HL-60/S4 treated with retinoic acid at 250 ng/mL for 4 days and 3 days (cell line): ENCODE results near the gene FAM124B.
"Not testable (repeated sequence)": the region's sequence is repeated elsewhere in the genome, so short reads cannot be mapped to it uniquely, and the experiment has no call there.

Experiments
- in situ Hi-C: fragments of 300-500 bp; cut with MboI; formaldehyde crosslinking; loops from 2 replicates; pipeline ENCODE4 v1.7.0; 2022; ENCODE audit warnings: low sequenced_read_pairs

Gene FAM124B

DNA sequence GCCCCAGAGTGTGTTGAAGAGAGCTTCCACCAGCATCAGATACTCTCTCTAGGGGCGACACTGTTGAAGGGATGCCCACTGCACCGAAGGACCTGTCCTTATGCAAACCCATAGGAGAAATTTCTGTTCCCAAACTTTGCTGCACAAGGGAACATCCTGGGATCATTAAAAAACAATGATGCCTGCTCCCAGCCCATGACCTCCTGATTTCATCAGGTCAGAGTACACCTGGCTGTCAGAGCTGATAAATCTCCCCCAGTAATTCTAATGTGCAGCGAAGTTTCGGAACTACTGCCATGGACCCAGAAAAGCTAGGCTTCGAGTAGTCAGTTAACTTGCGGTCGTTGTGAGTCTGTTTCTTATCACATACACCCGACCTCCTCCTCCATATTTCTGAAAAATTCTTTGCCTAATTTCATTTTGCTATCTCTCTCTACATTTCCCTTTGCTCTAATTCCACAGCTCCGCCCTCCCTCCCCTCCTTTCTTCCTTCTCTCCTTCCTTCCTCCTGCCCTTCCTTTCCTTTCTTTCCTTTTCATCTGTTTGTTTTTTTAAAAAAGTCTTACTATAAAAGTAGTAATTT, 18.8 kb downstream of the FAM124B start:
- in situ Hi-C loops, result no loop called here

DNA sequence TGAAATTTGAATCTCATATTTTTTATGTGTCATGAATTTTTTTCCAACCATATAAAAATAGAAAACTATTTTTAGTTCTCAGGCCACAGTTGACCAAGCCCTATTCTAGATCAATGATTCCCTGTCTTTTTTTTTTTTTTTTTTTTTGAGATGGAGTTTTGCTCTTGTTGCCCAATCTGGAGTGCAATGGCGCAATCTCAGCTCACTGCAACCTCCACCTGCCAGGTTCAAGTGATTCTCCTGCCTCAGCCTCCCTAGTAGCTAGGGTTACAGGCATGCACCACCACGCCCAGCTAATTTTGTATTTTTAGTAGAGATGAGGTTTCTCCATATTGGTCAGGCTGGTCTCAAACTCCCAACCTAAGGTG, 19.6 kb downstream of the FAM124B start:
- in situ Hi-C loops, result not testable (repeated sequence)

DNA sequence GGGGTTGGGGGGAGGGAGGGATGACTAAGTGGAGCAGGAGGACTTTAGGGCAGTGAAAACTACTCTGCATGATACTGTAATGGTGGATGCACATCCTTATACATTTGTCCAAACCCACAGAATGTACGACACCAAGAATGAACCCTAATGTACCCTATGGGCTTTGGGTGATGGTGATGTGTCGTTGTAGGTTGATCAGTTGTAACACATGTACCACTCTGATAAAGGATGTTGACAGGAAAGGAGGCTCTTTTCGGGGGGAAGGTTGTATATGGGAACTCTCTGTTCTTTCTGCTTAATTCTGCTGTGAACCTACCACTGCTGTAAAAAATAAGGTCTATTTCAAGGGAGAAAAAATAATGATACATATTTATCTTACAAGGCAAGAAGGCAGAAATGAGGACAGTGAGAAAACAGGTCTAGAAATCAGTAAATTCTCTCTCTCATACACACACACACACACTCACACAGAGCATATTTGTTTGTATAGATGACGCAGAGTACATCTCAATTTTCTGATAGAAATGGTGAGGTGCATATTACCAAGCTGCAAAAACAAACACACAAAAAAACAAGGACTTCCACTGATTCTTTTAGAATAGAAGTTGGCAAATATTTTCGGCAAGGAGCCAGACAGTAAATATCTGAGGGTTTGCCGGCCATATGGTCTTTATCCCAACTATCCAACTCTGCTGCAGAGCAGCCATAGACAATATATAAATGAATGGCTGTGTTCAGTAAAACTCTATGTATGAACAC, 20.2 kb downstream of the FAM124B start:
- in situ Hi-C loops, result no loop called here

DNA sequence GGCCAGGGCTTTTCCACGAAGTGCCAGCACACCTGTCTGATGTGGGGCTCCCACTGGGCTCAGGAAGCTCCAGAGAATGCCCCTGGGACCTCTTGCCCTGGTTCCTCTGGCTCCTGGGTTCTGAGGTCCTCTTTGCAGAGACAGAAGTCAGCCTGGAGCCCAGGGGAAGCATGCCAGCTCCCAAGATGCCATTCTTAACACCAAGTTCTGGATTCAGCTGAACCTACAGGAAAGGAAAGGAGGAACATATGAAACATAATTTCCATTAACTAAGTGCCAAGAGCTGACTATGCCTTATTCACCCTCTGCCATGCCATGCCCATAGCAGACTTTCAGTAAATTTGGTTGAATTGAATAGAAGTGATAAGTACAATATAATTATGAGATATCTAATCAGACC, 21.9 kb downstream of the FAM124B start:
- in situ Hi-C loops, result loop anchor here (10.0 kb wide), 1 partner anchor 65 kb away; no protein-coding TSS in a partner anchor

DNA sequence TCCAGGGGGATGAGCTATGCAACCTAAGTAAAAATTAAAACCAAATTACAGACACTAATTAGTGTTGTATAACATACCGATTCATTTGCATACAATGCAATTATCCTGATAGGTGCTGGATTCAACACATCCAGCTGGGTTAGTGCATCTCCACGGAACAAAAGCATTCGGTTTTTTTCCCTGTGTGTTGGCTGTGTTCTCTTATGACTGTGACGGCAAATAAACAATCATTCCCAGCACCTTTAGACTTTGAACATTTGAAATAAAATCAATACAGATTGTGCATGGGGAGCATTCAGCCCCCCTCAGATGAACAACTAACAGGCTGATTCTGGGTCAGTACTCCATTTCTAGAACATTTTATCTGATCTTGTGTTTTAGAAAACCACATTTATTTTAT, 22.7 kb downstream of the FAM124B start:
- in situ Hi-C loops, result loop anchor here (10.0 kb wide), 1 partner anchor 66 kb away; no protein-coding TSS in a partner anchor

DNA sequence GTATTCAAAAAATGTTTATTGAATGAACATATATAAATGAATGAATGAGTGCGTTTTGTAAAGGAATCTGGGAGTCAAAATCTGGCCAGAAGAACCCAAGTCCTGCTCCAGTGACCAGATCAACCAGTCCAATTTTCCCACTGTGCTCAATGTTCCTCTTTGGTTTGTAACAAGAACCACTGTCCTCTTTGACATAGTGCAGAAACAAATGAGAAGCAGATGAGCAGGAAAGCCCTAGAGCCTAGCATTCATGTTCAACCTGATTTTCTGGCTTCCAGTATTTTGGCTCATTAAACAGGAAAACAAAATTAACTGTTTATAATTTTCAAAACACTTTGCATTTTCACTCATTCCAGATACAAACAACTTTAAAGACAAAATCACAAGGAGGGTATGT, 23.2 kb downstream of the FAM124B start:
- in situ Hi-C loops, result loop anchor here (10.0 kb wide), 1 partner anchor 66 kb away; no protein-coding TSS in a partner anchor

DNA sequence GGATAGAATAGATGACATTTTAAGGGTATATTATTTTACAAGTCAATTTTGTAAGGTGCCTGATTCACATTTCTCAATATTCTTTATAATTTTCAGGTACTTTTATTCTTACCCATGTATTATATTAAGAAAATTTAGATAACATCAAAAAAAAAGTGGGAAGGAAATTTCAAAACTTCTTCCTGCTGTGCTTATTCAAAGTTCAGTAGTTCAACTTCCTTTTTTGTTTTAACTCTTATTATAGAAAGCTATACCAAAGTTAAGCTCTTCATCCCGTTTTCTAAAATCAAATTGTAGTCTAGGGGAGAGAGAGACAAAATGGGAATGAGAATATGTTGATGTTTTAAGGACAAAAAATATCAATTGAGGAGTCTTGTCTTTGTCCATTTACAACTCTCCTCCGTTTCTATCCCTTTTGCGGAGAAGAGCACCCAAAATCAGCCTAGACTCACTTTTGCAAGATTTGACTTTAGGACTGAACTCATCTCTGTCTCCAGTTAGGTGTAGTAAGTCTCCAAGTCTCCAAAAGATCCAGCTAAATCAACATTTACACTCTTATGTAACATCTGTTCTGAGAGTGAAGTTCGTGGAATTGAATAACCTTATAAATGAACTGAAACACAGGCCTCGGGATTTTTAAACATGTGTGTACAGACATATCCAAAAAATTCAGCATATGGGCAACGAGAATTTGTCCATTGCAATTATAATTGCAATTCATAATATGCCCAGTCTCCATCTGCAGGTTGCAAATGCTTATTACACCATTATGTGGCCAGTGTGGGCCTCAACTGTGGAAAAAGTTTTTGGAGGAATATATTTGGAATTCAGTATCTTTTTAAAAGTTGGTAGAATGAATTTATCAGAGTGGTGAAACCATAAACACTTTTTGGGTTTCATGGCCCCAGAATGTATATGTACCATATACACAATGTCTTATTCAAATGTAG, 23.9 kb downstream of the FAM124B start:
- in situ Hi-C loops, result loop anchor here (10.0 kb wide), 1 partner anchor 67 kb away; no protein-coding TSS in a partner anchor

DNA sequence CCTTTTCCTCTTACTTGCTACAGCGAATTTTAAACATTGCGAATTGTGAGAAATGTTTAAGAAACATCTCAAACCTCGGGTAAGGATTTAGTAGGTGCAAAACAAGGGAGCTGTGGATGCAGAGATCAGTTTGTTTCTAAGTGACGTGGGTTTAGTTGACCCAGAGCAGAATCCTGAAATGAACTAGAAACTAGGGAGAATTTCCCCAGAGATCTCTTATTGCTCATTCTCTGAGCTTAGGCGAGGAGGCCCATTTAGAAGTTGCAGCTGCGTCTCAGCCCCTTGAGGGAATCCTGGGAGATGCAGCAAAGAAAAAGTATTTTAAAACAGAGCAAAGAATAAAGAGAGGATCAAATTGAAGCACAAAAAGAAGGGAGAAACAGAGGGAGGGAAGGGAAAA, 29.3 kb downstream of the FAM124B start:
- in situ Hi-C loops, result loop anchor here (10.0 to 25.0 kb wide), 3 partner anchors 72 to 640 kb away; no protein-coding TSS in a partner anchor

DNA sequence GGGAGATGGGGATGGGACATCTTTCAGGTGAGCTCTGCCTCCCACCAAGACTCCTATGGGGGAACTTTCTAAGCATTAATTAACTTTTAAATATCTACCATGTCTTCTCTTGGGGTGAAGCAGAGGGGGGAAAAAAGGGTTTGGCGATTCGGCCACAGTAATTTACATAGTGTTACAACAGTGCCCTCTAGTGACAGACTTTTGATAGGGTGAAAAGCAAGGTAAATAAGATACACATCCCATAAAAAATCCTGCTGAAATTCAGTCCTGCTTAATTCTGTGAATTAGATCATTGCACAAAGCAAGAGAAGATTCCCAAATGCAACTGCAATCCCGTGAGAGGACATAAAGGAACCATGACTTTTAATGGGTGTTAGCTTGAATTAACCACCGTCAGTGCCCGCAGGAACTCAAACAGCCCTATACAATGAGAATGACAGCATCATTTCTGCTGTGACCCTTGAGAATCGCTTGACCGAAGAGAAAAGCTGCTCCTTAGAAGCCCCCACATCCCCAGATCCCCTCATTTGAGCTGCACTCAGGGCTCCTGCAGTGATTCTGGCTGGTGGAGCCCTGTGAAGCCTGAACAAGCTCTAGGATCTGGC, 32.8 kb downstream of the FAM124B start:
- in situ Hi-C loops, result loop anchor here (10.0 to 25.0 kb wide), 3 partner anchors 276 to 643 kb away; no protein-coding TSS in a partner anchor

DNA sequence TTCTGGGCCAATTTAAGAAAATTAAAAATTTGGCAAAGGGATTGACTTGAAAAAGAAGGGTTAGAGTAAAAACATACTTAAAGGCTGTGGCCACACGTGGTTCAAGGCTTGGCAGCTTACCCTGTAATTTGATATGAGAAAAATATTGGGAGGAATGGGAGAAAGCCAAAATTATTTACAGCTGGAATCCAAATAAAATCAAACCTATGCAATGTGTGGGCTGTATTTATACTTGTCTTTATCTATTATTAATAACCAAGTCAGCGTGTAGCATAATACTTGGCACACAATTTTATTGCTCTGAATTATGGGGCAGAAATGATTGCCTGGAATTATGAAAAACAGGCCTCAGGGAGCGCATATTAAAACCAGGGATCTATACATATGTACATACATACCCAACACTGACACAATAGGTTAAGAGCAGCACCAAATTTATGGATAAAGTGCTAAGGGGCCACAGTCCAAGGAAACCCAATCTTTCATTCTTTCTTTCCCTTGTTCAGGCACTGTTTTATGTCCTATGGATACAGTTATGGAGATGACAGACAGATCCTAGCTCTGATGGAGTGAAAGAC, 35.6 kb downstream of the FAM124B start:
- in situ Hi-C loops, result loop anchor here (10.0 to 25.0 kb wide), 3 partner anchors 278 to 646 kb away; no protein-coding TSS in a partner anchor

DNA sequence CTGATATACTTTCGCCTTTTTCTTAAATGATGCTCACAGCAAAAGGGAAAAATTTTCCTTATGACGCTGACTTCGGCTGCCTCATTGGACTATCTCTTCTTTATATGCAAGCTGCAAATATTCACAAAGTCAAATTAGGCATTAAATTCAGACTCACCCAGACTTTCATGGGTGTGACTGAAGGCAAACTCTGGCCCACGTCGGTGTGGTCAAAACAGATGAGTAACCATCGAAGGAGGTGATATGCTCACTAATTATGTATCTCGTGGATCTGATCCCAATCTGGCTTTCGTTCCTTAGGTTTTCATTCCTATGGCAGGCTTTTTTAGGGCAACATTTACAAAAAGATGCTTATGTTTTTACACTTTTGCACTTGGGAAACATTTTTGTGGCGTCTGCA, 36.6 kb downstream of the FAM124B start:
- in situ Hi-C loops, result loop anchor here (10.0 to 25.0 kb wide), 3 partner anchors 279 to 647 kb away; no protein-coding TSS in a partner anchor

DNA sequence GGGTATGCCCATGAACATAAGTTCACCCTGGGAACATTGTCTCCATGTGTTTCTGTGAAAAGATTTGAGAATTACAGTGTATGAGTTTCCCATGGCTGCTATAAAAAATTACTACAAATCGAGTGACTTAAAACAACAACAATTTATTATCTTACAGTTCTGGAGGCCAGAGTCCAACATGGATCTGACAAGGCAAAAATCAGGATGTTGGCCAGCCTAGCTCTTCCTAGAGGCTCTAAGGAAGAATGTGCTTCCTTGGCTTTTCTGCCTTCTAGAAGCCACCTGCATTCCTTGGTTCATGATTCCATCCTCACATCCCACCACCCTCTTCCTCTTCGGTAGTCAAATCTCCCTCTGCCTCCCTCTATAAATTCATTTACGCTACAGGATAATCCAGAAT, 38.6 kb downstream of the FAM124B start:
- in situ Hi-C loops, result loop anchor here (10.0 to 25.0 kb wide), 3 partner anchors 282 to 649 kb away; no protein-coding TSS in a partner anchor

DNA sequence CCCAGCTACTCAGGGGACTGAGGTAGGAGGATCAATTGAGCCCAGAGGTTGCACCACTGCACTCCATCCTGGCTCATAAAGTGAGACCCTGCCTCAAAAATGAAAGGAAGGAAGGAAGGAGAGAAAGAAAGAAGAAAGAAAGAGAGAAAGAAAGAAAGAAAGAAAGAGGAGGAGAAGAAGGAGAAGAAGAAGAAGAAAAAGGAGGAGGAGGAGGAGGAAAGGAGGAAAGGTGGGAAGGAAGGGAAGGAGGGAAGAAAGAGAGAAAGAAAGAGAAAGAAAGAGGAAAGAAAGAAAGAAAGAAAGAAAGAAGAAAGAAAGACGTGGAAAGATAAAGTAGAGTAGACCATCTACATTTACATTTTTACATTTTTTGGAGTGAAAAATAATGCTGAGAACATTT, 39.8 kb downstream of the FAM124B start:
- in situ Hi-C loops, result loop anchor here (10.0 to 25.0 kb wide), 3 partner anchors 283 to 650 kb away; no protein-coding TSS in a partner anchor

DNA sequence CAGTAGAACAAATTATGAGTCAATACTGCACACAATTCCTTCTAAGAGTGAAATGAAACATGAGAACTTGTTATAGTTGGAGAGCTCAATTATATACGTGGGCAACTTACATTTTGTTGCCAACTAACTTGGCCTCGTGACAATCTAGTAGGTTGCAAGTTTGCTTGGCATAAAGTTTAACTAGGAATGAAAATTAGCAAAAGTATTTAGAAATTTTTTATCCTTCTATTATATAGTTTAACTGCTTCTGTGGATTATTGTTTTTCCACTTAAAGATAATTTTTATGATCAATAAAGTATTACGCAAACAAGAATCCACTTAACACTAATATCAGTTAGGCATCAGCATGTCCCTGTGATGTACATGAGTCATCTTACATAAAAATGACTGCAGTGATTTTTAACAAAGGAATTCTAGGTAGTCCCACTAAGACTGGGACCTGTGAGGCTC, 41.1 kb downstream of the FAM124B start:
- in situ Hi-C loops, result loop anchor here (10.0 to 25.0 kb wide), 3 partner anchors 284 to 651 kb away; no protein-coding TSS in a partner anchor

DNA sequence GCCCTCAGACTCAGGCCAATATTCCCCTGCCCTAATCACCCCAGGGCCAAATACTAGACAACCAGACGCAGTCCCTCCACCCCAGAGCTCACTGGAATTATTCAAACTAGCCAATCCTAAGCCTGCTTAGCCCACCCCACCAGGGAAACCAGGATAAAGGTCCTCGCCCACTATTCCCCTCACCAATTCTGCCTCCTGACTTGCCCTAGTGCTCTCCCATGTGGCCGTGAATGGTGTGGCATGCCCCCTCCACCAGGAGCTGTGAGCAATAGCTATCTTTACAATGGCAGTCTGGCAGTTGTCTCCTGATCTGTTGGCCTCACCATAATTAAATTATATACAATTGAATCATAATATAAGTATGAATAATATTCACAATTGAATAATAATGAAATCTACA, 42.3 kb downstream of the FAM124B start:
- in situ Hi-C loops, result loop anchor here (25.0 kb wide), 2 partner anchors 428 to 653 kb away; no protein-coding TSS in a partner anchor

DNA sequence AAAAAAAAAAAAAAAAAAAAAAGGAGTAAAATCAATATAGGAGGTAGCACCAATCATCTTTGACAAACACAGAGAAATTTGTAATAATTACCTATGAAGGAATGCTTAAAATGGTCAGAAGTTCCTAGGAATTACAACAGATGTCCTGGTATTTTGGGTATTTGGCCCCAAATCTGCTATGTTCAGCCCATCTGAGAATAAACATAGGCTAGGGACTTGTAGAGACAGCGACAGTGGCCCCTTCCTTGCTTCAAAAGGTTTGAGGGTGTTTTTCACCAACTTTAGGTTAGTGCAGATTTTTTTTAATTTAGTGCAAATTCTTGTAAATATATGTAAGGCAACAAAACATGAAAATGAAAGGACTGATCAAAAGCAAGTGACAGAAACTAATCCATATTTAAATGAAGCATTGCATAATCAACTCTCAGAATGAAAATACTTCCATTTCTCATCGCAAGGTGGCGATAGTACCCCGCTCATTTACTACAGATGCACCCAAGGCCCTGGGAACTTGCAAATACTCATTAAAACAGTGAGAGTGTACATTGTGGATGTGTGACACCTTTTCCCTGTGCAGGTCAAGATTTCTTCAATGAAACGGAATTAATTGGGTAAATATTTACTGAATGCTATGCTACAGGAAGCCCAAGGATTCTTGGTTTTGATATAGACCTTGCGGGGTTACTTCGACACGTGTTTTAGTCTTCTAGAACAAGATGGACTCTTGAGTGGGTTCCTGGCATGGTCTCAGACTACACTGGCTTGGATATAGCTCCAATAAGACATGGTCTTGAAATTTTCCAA, 44.6 kb downstream of the FAM124B start:
- in situ Hi-C loops, result loop anchor here (25.0 kb wide), 2 partner anchors 430 to 655 kb away; no protein-coding TSS in a partner anchor

DNA sequence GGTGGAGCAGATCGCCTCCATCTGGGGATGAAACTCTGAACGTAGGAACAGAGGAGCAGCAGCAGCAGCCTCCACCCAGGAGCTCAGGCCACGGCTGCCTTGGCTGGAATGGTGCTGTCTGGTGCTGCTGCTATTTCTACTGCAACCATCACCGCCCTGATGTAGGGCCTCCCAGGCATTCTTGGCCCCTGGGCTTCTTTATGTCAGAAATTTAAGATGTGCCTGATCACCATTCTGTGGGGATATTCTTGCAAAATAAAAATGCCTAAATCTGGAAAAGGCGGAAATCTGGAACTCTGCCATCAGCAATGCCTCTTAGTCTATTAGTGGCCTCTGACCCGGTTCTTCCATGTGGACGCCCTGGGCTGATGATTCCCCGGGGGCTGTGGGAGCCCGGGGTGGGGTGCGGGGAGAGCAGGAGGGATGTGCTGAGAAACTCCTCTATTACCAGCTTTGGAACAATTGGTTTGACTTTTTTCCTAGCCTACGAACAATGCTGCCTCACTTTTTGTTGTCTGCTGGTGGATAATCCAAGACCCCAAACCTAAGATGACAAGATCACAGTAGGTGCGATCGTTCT, 47.2 kb downstream of the FAM124B start:
- in situ Hi-C loops, result loop anchor here (25.0 kb wide), 2 partner anchors 433 to 658 kb away; no protein-coding TSS in a partner anchor

DNA sequence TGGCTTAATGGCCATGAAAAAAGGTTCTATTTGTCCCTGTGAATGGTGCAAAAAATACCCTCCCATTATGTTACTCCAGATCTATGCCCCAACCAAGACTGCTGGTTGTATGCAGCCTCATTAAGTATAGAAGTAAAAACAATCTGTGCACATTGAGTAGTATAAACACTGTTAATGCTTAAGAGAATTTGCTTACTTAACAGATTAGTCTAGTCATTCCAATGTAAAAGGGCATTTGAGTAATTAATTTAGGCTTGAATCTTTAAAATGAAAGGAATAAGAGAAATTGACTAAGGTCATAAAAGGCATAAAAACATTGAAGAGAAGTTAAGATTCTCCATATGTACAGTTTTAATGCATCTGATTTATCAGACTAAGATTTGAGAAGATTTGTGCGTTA, 51.2 kb downstream of the FAM124B start:
- in situ Hi-C loops, result loop anchor here (25.0 kb wide), 2 partner anchors 437 to 662 kb away; no protein-coding TSS in a partner anchor
